Measurements from ENCODE around the gene VPS37B.

Gene VPS37B

GRCh38 chr12:122862872-122863701 is 32.8 kb downstream of the VPS37B start:
- H3K9me3 ChIP-seq (ENCODE audit: control insufficient read depth in 2 of 2, low read length in 2 of 2) = no peaks in the 10 kb centered on the region
- H3K27ac ChIP-seq (ENCODE audit: low read length) = no peak overlapping the region
- peaks cover 9 to 14% of the 10 kb centered on the region in 2 donors for H3K36me3 ChIP-seq (ENCODE audit: control insufficient read depth in 2 of 2, insufficient read depth in 2 of 2, low read length in 2 of 2)
- H3K4me3 ChIP-seq (ENCODE audit: low read length in 2 of 2) = no peak overlapping the region
- H3K4me1 ChIP-seq (ENCODE audit: control insufficient read depth, insufficient read depth, low read length) = peaks cover 17% of the 10 kb centered on the region
- no peak overlapping the region for H3K9ac ChIP-seq (ENCODE audit: low read length in 2 of 2)
- no peaks in the 10 kb centered on the region for H3K27me3 ChIP-seq (ENCODE audit: control insufficient read depth in 1 of 2, insufficient read depth in 2 of 2, low read length in 2 of 2)

GRCh38 chr12:122862110-122862634 is 33.8 kb downstream of the VPS37B start:
- H3K9ac ChIP-seq (ENCODE audit: low read length in 2 of 2) = no peak overlapping the region
- H3K4me1 ChIP-seq (ENCODE audit: control insufficient read depth, insufficient read depth, low read length) = peaks cover 17% of the 10 kb centered on the region
- no peak overlapping the region for H3K27ac ChIP-seq (ENCODE audit: low read length)

GRCh38 chr12:122861587-122861970 is 34.3 kb downstream of the VPS37B start:
- Histone ChIP-seq H3K4me3 (ENCODE audit: low read length in 2 of 2) (no peak overlapping the region), H3K27ac (ENCODE audit: low read length) (no peak overlapping the region), H3K36me3 (ENCODE audit: control insufficient read depth in 2 of 2, insufficient read depth in 2 of 2, low read length in 2 of 2) (peaks cover under 1 to 9% of the 10 kb centered on the region in 2 donors), H3K27me3 (ENCODE audit: control insufficient read depth in 1 of 2, insufficient read depth in 2 of 2, low read length in 2 of 2) (no peaks in the 10 kb centered on the region), H3K4me1 (ENCODE audit: control insufficient read depth, insufficient read depth, low read length) (peaks cover 17% of the 10 kb centered on the region), H3K9me3 (ENCODE audit: control insufficient read depth in 2 of 2, low read length in 2 of 2) (no peaks in the 10 kb centered on the region), H3K9ac (ENCODE audit: low read length in 2 of 2) (no peak overlapping the region)

More at GRCh38 chr12:122862110-122862634, 33.8 kb downstream of the VPS37B start:
- Histone ChIP-seq H3K9me3 (ENCODE audit: control insufficient read depth in 2 of 2, low read length in 2 of 2) (no peaks in the 10 kb centered on the region), H3K36me3 (ENCODE audit: control insufficient read depth in 2 of 2, insufficient read depth in 2 of 2, low read length in 2 of 2) (peaks cover 5 to 11% of the 10 kb centered on the region in 2 donors), H3K4me3 (ENCODE audit: low read length in 2 of 2) (no peak overlapping the region), H3K27me3 (ENCODE audit: control insufficient read depth in 1 of 2, insufficient read depth in 2 of 2, low read length in 2 of 2) (no peaks in the 10 kb centered on the region)

- H3K4me1 ChIP-seq (ENCODE audit: control insufficient read depth, insufficient read depth, low read length) = peaks cover 17% of the 10 kb centered on the region
- no peak overlapping the region for H3K27ac ChIP-seq (ENCODE audit: low read length)
- H3K9me3 ChIP-seq (ENCODE audit: control insufficient read depth in 2 of 2, low read length in 2 of 2) = no peaks in the 10 kb centered on the region
- H3K27me3 ChIP-seq (ENCODE audit: control insufficient read depth in 1 of 2, insufficient read depth in 2 of 2, low read length in 2 of 2) = no peaks in the 10 kb centered on the region
- no peak overlapping the region for H3K9ac ChIP-seq (ENCODE audit: low read length in 2 of 2)
- peaks cover 0 to 5% of the 10 kb centered on the region in 2 donors for H3K36me3 ChIP-seq (ENCODE audit: control insufficient read depth in 2 of 2, insufficient read depth in 2 of 2, low read length in 2 of 2)
- H3K4me3 ChIP-seq (ENCODE audit: low read length in 2 of 2) = no peak overlapping the region
Observed at GRCh38 chr12:122860854-122861586, 34.9 kb downstream of the VPS37B start.

- H3K9ac ChIP-seq (ENCODE audit: low read length in 2 of 2) = peak overlapping the region in 1 of 2 donors; percentile 13
- no peak overlapping the region for H3K27ac ChIP-seq (ENCODE audit: low read length)
- no peaks in the 10 kb centered on the region for H3K9me3 ChIP-seq (ENCODE audit: control insufficient read depth in 2 of 2, low read length in 2 of 2)
- H3K4me1 ChIP-seq (ENCODE audit: control insufficient read depth, insufficient read depth, low read length) = peaks cover 17% of the 10 kb centered on the region
- H3K27me3 ChIP-seq (ENCODE audit: control insufficient read depth in 1 of 2, insufficient read depth in 2 of 2, low read length in 2 of 2) = no peaks in the 10 kb centered on the region
- H3K36me3 ChIP-seq (ENCODE audit: control insufficient read depth in 2 of 2, insufficient read depth in 2 of 2, low read length in 2 of 2) = peaks cover 0 to 5% of the 10 kb centered on the region in 2 donors
- no peak overlapping the region for H3K4me3 ChIP-seq (ENCODE audit: low read length in 2 of 2)
Observed at GRCh38 chr12:122860040-122860853, 35.7 kb downstream of the VPS37B start.

- Histone ChIP-seq H3K9ac (ENCODE audit: low read length in 2 of 2) (peak overlapping the region in 1 of 2 donors; percentile 13), H3K36me3 (ENCODE audit: control insufficient read depth in 2 of 2, insufficient read depth in 2 of 2, low read length in 2 of 2) (peaks cover 0 to 1% of the 10 kb centered on the region in 2 donors)
Observed at GRCh38 chr12:122859303-122860039, 36.5 kb downstream of the VPS37B start.

GRCh38 chr12:122858591-122859302 is 37.2 kb downstream of the VPS37B start:
- Histone ChIP-seq H3K9me3 (ENCODE audit: control insufficient read depth in 2 of 2, low read length in 2 of 2) (no peaks in the 10 kb centered on the region), H3K27me3 (ENCODE audit: control insufficient read depth in 1 of 2, insufficient read depth in 2 of 2, low read length in 2 of 2) (peaks cover 0 to 2% of the 10 kb centered on the region in 2 donors), H3K36me3 (ENCODE audit: control insufficient read depth in 2 of 2, insufficient read depth in 2 of 2, low read length in 2 of 2) (no peaks in the 10 kb centered on the region), H3K9ac (ENCODE audit: low read length in 2 of 2) (no peak overlapping the region), H3K27ac (ENCODE audit: low read length) (no peak overlapping the region), H3K4me1 (ENCODE audit: control insufficient read depth, insufficient read depth, low read length) (peaks cover 18% of the 10 kb centered on the region), H3K4me3 (ENCODE audit: low read length in 2 of 2) (no peak overlapping the region)

More at GRCh38 chr12:122859303-122860039, 36.5 kb downstream of the VPS37B start:
- H3K9me3 ChIP-seq (ENCODE audit: control insufficient read depth in 2 of 2, low read length in 2 of 2) = no peaks in the 10 kb centered on the region
- H3K4me1 ChIP-seq (ENCODE audit: control insufficient read depth, insufficient read depth, low read length) = peaks cover 17% of the 10 kb centered on the region
- no peaks in the 10 kb centered on the region for H3K27me3 ChIP-seq (ENCODE audit: control insufficient read depth in 1 of 2, insufficient read depth in 2 of 2, low read length in 2 of 2)
- H3K27ac ChIP-seq (ENCODE audit: low read length) = no peak overlapping the region
- no peak overlapping the region for H3K4me3 ChIP-seq (ENCODE audit: low read length in 2 of 2)

GRCh38 chr12:122858171-122858570 is 37.8 kb downstream of the VPS37B start:
- Histone ChIP-seq H3K9me3 (ENCODE audit: control insufficient read depth in 2 of 2, low read length in 2 of 2) (no peaks in the 10 kb centered on the region), H3K36me3 (ENCODE audit: control insufficient read depth in 2 of 2, insufficient read depth in 2 of 2, low read length in 2 of 2) (no peaks in the 10 kb centered on the region), H3K4me3 (ENCODE audit: low read length in 2 of 2) (no peak overlapping the region), H3K27ac (ENCODE audit: low read length) (no peak overlapping the region), H3K9ac (ENCODE audit: low read length in 2 of 2) (no peak overlapping the region), H3K4me1 (ENCODE audit: control insufficient read depth, insufficient read depth, low read length) (peaks cover 19% of the 10 kb centered on the region), H3K27me3 (ENCODE audit: control insufficient read depth in 1 of 2, insufficient read depth in 2 of 2, low read length in 2 of 2) (peaks cover 0 to 3% of the 10 kb centered on the region in 2 donors)

GRCh38 chr12:122856999-122857671 is 38.8 kb downstream of the VPS37B start:
- no peaks in the 10 kb centered on the region for H3K36me3 ChIP-seq (ENCODE audit: control insufficient read depth in 2 of 2, insufficient read depth in 2 of 2, low read length in 2 of 2)
- H3K27me3 ChIP-seq (ENCODE audit: control insufficient read depth in 1 of 2, insufficient read depth in 2 of 2, low read length in 2 of 2) = peaks cover 0 to 3% of the 10 kb centered on the region in 2 donors
- peaks cover 20% of the 10 kb centered on the region for H3K4me1 ChIP-seq (ENCODE audit: control insufficient read depth, insufficient read depth, low read length)
- H3K27ac ChIP-seq (ENCODE audit: low read length) = no peak overlapping the region
- H3K9ac ChIP-seq (ENCODE audit: low read length in 2 of 2) = no peak overlapping the region
- H3K9me3 ChIP-seq (ENCODE audit: control insufficient read depth in 2 of 2, low read length in 2 of 2) = no peaks in the 10 kb centered on the region
- no peak overlapping the region for H3K4me3 ChIP-seq (ENCODE audit: low read length in 2 of 2)

All from stomach smooth muscle (tissue), 2 donors.